HG02763 (cell line): ENCODE results near the gene SPEF1.
"Not testable (repeated sequence)": the region's sequence is repeated elsewhere in the genome, so short reads cannot be mapped to it uniquely, and the experiment has no call there.

ENCODE experiments used
- ATAC-seq: cut with Tn5 transposase; IDR thresholded peaks from one replicate; pipeline ENCODE4 v1.9.1; 2021; ENCODE audit warnings: mild to moderate bottlenecking, moderate library complexity; ENCODE audit not compliant: unreplicated experiment

The SPEF1 gene

GRCh38 chr20:3789201-3789600 lies 8.0 kb upstream of the SPEF1 start:
- ATAC-seq: not testable (repeated sequence)

DNA sequence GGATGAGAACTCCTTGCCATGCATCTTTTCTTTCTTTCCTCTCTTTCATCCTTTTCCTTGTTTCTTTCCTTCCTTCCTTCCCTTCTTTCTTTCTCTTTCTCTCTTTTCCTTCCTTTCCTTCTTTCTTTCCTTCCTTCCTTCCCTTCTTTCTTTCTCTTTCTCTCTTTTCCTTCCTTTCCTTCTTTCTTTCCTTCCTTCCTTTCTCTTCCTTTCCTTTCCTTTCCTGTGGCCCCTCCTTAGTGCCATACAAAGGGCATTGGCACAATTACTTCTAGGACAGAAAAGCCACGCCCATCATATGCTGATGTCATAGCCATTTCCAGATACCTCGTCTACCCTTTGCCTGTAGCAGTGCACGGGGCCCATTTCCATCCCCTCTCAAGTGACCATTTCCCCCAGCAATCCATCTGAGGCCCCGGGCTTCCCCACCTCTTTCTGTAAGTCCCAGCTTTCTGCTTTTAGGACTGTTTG lies 7.5 kb upstream of the SPEF1 start:
- ATAC-seq: no peak

DNA sequence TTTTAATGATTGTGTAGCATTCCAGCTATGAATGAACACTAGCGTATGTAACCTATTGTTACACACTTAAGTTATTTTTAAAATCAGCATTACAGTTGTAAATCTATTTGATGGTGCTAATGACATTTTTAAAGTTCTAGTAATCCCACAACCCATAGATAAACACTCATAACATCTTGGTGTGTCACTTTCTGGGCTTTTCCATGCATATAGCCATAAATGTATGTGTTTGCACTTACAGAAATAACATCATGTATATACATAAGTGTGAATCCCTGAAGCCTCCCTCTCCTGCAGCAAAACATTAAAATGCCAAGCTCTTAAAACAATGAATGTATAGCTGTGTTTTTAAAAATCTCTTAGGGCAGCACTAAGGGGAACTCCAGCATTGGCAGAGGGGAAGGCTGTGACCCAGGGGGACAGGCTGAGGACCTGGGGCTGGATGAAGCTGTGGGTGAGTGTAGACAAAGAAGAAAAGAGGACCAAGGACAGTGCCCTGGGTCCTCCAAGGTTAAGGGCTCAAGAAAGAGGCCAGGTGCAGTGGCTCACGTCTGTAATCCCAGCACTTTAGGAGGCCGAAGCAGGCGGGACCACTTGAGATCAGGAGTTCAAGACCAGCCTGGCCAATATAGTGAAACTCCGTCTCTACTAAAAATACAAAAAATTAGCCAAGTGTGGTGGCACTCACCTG lies 6.2 kb upstream of the SPEF1 start:
- ATAC-seq: no peak

GRCh38 chr20:3786665-3787323 lies 5.5 kb upstream of the SPEF1 start, which contains the start of gene CENPB:
CENPB (minus strand) TSS chr20:3786740; CDS start chr20:3786483, 257 bp downstream.
- ATAC-seq: peak; percentile 82

DNA sequence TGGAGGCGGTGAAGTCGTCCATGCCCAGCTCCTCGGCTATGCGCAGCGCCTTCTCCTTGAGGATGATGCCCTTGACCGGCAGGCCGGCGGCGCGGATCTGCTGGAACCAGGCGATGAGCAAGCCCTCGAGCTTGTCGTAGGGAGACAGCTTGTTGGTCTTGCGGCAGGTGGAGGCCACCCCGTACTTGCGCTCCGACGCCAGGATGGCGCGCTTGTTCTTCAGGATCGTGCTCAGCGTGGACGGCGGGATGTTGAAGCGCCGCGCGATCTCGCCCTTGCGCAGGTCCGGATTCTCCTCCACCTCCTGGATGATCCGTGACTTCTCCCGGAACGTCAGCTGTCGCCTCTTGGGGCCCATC lies 4.9 kb upstream of the SPEF1 start:
- peak; percentile 3 for ATAC-seq

DNA sequence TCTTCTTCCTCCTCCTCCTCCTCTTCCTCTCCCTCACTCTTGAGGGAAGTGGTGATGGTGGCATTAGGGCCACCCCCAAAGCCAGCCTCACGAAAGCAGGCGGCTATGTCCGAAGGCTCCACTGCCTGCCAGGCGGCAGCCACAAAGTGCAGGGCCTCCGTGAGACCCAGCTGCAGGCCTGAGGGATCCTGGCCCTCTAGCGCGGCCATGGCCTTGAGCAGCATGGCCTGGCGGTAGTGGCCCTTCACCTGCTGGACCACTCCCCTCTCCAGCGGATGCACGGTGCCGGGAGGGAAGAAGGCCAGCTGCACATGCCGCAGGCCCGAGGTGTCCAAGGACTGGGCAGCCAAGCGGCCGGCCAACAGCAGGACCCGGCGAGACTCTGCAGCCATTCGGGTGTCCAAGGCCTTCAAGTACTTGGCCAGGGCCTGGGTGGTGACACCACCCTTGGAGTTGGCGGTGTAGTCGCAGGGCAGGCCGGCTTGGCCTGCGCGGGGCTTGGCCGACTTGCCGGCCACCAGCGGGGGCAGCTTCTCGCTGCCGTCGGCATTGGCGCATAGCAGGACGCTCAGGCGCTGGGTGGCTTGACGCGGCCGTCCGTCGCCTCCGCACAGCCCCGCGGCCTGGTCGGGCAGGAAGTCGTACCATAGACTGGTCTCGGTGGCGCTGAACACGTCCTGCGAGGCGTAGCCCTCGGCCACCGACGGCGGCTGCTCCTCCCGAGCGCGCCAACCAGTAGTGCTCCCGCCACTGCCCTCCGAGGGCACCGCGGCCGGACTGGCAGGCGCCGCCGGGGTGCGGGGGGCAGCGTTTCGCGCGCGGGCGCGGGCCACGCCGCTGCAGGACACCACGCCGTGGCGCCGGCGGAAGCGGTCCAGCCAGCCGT lies 4.2 kb upstream of the SPEF1 start:
- ATAC-seq: no peak

DNA sequence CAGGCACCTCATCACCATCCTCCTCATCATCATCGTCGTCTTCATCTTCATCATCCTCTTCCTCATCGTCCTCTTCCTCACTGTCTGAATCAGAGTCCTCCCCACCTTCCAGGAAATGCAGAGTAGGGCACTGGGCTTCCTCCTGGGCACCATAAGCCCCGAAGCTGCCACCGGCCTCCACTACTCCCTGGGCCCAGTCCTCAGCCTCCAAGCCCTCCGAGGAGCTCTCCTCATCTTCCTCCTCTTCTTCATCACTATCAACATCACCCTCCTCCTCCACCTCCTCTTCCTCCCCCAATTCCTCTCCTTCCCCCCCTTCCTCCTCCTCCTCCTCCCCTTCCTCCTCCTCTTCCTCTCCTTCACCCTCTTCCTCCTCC lies 3.6 kb upstream of the SPEF1 start:
- no peak for ATAC-seq

GRCh38 chr20:3784216-3784853 lies 3.1 kb upstream of the SPEF1 start:
- ATAC-seq: no peak

DNA sequence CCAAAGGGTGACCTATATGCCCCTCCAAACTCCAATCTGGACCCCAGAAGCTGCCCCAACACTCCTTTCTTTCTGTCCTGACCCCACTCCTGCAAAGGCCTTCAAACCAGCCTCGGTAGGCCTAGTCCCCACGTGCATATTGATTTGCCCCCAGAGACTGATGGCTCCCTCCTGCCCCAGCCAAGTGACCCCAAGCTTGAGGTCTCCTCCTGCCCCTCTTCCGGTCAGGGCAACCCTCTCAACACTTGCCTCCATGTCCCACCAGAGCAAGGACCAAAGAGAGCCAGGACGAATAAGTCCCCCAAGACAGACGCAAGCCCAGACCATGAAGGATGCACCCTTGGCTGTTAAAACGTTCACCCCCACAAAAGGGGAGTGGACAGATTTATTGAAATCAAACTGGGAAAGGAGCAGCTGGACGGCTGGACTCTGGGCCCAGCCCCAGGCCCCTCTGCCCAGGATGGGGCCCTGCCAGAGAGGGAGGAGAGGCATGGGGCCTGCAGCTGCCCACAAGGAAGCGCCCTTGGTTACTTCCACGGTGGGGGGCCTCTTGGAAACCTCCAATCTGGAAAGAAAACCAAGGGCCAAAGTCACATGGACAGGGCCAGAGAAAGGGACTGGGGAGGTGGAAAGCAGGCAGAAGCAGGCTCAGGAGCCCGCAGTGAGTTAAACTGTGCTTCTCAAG lies 2.4 kb upstream of the SPEF1 start:
- no peak for ATAC-seq

- ATAC-seq: no peak
These were observed 1.8 kb upstream of the SPEF1 start for GRCh38 chr20:3783068-3783489.

DNA sequence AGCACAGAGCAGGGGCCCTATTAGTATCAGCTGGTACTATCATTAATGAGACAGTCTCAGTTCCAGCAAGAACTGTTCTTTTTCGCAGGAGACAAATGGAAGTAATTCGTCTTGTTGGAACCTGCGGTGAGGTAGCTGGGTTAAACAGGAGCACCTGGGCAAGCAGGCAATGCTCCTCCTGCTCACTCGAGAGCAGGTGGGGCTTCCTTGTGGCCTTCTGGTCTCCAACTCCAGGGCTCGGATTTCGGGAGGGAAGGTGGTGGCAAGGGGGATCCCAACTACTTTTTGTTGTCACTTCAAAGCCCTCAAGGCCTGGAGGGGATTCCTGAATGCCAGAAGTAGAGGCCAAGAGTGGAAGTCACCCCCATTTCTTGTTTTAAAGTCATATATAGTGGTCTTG lies 1.3 kb upstream of the SPEF1 start:
- no peak for ATAC-seq

GRCh38 chr20:3778976-3779375 lies 2.3 kb downstream of the SPEF1 start:
- ATAC-seq: no peak

GRCh38 chr20:3777716-3778629 lies 3.3 kb downstream of the SPEF1 start:
- no peak for ATAC-seq

DNA sequence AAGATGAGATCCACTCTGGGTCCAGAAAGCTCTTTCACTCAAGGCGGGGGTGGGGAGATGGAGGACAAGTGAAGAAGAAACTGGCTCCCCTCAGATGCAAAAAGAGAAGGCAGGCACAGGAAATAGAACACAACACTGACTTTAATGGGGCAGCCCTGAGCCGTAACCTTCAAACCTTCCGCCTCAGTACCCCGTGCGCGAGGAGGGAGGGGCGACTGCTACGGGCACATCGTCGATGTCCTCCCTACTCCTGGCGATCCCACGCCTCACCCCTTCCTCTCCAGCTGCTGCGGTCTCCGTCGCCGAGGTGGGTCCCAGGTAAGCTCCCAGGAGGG lies 3.9 kb downstream of the SPEF1 start:
- no peak for ATAC-seq

- no peak for ATAC-seq
These were observed 5.7 kb downstream of the SPEF1 start for GRCh38 chr20:3775457-3776108.

- no peak for ATAC-seq
These were observed 9.6 kb downstream of the SPEF1 start for GRCh38 chr20:3771552-3772058.

DNA sequence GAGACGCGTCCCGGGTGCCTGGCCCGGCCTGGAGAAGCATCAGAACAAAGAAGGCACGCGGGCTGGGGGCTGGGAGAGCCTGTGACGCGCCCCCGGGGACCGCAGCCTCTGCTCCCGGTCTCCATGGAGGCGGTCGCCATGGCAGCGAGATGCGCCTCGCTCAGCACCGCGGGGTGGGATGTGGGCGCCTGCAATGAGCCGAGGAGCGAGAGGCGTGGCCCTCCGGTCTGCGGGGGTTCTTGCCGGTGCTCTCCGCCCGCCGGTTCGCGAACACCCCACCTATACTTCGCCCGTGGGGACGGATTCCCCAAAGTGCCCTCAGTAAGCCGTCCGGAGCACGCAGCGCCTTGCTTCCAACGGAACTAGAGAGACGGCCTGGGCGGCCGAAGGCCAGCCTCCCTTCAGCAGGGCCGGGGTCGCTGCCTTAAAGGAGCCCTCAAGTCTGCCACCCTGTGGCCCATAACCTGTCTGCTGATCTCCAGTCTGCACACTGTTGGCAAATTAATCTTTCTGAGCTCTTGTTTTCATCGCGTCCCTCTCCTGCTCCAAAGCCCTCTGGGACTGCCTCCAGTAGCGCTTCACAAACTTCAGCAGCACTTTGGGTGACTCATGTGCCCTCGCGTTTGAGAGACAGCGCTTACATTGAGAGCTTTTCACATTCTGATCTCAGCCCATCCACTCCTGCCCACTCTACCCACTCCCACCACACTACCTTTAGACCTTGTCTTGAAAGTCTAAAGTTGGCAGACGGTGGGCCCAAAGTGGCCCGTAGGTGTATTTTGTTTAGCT lies 12.7 kb downstream of the SPEF1 start:
- peak; percentile 43 for ATAC-seq
